HG03439 (cell line): ENCODE measurements around the gene NFIA.

Experiments used
- ATAC-seq: cut with Tn5 transposase; IDR thresholded peaks from one replicate; pipeline ENCODE4 v1.9.1; 2021; ENCODE audit warnings: mild to moderate bottlenecking, moderate library complexity; ENCODE audit not compliant: unreplicated experiment

The NFIA gene

DNA sequence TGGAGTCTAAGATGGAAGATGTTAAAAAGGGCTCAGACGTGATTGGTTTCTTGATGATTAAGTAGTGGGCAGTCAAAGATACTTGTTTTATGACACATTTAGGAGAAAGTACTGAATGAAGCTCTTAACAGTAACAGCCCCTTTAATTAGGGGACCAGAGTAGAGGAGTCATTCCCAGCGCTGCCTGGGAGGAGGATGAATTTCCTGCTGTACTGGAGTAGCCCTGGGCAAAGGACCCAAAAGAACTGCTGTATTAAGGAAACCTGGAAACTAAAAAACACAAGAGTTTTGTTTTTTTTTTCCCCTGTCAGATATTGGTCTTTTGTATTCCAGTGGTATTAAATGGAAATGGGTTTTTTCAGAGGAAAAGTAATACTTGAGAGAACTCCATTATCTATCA lies 126.5 kb downstream of the NFIA start:
- no peak for ATAC-seq

DNA sequence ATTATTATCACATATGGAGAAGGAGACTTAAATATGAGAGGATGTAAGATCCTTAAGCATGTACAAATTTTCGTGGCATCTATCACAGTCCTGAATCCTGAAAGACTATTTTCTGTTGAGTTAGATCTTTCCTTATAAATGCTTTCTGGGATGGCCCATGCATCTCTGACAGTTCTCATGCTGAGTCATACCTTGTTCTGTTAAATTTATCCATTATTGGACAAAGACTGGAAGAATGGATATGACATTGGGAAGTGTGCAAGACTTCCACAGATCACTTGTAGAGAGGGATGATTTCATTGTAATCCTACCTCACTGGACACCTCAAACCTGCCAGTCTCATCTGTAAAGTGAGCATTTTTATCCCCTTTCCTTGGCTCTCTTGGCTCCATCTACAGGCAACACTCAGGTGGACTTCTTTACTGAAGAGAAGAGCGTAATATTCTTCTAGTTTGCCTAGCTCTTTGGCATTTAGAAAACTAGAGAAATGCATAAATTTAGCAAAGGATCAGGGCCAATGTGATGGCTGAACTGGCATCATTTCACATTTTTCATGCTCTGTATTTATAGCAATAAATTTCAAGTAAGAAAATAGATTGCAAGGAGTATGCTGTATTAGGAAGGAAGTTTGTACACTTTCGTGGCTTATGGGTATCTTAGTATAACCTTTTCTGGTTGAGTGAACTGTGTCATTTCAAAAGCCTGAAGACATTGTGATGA lies 128.2 kb downstream of the NFIA start:
- ATAC-seq, result no peak

DNA sequence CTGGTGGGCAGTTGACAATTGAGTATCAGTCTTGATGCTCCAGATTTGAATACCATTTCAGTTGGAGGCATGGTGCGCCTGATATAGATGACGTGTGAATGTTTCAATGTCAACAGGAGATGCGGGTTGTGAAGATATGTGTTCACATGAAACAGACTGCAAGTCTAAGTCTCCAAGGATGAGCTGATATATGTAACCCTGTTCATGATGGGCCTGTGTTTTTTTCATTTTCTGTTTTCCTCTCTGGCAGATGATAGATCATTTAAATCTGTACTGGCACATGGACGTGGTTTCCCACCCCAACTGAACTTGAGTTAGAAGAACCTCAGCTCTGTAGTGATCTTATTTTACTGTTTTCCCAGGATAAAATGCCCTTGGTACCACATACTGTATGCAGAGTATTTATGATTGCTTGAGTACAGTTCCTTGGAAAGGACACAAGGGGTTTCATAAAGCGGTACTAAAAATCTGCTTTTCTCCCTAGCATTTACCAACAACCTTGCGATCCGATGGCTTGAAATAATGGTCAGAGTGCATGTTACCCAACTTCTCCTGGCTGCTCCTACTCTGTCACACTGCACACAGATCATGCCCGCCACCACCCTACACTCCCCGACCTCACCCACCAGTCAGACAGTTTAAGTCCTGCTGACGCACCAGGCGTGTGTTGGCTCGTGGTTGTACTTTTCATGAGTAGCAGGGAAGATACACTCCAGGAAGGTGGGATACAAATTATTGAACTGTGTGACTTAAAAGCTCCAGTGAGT lies 131.1 kb downstream of the NFIA start:
- ATAC-seq, result no peak

DNA sequence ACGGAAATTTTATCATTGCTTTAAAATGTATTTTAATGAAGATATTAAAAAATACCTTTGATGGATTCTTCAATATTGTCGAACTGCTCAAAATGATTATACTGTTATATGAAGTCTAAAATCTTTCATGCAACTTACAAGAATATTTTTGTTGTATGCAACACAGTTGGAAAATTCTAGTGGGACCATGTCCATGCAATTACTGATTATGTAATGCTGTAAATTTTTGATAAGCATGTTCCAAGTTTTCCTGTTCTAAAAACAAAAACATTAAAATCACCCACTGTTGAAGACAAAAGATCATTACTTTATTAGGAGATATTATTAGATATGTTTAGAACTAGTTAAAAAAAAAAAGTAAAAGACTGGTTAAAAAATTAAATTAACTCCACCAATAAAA lies 132.8 kb downstream of the NFIA start:
- ATAC-seq, result no peak

DNA sequence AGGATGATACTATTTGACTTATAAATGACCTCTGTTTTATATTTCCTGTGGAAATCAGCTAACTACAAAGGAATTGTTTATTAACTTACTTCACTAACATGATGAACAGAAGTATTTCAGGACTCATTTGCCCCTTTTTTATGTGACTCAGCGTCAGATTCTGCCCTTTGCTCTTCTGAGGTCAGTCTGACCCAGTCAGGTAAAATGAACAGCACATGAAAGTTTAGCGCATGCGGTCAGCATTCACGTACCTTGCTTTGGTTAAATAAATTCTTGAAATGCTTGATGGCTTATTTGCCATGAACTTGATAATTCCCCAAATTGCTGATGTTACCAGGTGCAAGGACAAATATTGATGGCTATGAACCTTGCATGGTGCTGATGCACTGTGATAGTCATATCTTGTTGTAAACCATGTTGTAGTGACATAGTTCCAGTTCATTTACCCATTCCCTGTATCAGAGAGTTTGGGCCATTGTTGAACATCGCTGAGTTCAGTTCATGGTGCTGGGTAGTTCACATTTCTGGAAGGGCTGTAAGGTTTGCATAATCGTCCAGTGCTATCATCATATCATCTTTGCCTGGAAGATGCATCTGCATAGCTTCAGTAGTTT lies 133.4 kb downstream of the NFIA start:
- ATAC-seq, result no peak

DNA sequence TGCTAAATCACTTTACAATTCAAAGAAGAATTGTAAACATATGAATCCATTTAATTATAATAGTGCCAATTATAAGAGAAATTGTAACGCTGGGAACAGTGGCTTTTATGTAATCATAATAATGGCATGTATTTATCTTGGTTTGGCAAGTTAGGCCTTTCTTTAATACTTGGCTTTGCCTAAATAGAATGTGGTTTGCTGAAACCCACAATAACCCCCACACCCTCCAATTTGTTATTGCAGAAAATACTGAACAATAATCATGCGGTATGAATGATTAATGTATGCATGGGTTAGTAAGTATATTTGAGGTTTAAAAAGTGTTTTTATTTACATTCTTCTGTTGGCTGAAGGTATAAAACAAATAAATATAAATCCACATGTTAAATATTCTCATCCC lies 138.2 kb downstream of the NFIA start:
- no peak for ATAC-seq

DNA sequence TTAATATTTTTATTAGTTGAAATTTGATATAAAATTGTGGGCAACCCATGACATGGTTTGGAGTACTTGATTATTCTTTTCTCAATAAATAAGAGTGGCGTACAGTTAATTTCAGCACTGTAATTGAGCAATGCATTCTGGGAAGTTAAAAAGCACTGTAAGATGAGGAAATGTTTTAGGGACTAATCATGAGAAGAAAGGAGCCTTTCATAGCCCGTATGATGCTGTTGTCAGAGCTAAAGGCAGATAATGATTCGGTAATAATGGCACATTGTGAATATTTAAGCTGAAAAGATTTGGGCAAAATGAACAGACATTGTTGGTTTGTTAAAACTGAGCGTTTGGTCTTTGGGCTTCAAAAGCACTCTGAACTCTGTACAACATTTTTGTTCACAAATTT lies 139.3 kb downstream of the NFIA start:
- no peak for ATAC-seq

DNA sequence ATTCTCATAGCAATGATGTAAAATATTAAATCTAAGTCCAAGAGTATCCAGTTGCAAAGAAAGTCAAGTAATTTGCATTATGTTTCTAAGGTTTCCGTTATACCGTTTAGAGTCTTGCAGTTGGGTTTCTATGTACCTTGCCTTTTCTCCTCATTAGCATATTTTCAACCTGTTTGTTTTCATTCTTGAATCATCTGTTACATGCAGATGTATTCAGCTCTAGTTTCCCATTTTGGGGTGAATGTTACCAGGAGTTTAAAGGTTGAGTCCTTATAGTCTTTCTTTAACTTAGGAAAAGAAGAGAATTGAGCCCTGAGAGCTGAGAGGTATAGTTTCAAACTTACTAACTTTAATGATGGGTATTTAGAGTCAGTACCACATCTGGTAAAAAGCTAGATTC lies 139.9 kb downstream of the NFIA start:
- no peak for ATAC-seq

DNA sequence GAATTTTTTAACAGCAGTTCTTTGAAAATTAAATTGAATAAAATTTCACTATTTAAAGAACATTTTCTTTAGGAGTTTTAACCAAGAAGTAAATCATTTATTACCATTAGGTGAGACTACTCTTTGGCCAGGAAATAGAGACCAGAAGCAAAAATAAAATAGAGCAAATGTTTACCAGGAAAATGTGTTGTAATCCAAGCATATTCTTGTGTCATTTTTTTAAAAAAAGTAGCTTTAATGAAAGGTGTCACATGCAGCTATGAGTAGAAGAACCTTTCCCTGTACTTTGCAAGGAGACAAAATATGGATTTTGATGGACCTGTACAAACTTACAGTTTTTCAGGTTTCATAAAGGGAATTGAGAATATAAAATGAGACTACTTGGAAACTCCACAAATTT lies 140.8 kb downstream of the NFIA start:
- ATAC-seq, result no peak

DNA sequence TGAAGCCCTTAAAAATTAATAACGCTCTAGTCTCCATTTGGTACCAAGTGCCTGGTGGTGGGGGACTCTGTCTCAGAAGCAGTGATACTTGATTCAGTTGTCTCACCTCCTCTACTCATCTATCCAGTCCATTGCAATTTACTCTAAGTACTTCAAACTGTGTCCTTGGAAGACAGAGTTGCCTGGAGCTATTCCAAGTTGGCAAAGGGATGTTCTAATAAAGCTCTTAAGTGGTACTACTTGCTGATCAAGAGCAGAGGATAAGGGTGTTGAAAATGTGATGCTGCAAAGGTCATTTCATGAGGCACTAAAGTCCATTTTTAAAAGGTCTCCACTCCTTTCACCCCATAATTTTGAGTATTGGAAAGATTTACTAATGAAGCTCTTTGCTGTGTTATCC lies 142.2 kb downstream of the NFIA start:
- no peak for ATAC-seq

DNA sequence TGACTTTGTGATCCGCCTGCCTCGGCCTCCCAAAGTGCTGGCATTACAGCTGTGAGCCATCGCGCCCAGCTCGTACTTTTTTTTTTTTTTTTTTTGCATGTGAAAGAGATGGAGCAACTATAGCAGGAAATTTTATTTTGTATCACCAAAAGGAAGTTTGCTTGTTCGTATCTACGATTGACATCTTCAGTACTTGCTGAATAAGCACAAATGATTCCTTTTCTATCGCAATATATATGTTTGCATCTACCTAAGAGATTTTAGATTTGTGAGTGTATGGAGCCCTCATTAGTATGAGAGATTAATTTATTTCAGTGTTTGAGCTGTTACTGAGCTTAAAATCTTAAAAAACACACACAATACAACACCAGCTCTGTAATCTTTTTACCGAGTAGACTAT lies 143.1 kb downstream of the NFIA start:
- no peak for ATAC-seq

DNA sequence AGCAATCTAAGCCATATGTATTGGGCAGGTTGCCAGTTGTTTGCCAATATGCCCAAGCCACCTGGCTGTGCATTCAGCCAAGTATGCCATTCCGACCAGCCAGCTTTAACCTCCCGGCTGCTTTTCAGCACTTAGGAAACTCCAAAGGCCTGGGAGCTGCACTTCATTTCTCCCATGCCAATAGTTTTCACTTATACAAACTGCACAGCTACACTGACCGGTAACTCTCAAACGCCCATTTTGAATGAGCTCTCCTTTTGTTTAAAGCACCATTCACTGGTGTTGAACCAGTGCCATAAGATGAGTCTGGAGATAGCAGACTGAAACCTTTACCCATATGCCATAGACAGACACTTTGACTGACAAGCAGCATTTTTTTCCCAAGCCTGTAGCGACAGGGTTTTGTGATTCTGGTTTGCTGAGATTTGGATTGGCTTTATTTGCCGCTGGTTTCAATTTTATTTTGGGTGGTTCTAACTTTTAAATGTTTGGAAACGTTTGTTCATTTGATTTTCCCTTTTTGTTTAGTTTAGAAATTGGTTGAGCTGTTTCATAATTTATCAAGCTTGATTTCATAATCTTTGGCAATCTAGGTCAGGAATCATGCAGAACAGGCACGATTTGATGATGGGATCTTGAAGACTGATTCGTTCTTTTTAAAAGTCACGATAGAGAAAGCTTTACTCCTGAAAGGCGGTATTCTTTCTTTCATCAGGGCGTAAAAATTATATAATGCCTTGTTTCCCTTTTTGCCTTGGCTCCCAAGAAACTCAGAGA lies 144.6 kb downstream of the NFIA start:
- no peak for ATAC-seq

DNA sequence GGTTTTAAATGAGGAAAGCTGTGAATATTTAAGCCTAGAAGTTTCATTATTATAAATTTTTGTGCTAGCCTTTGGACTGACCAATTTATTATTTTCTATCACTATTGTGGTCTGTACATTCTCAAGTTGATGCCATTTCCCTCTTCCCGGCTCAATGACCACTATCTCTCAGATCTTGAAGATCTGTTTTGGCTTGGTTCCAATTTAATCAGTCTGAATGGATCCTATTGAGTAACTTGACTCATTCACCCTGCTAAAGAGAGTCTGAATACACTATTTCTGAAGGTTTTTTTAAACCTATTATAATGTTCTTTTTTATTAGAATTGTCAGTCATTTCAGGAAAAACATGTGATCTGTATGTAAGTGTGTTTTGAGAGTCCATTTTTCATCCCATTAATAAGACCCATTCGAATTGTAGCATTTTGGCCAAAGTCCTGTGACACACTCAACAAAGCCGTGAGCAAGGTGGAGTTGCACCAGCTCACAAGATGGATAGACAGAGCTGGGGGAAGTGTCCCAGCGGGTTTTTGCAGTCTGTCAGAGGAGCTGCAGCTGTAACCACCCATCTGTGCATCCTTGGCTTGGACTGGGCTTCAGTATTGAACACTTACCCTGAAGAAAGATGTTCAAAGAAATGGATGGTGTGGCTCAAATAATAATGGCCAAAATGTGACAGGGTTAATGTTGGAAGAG lies 145.6 kb downstream of the NFIA start:
- no peak for ATAC-seq

DNA sequence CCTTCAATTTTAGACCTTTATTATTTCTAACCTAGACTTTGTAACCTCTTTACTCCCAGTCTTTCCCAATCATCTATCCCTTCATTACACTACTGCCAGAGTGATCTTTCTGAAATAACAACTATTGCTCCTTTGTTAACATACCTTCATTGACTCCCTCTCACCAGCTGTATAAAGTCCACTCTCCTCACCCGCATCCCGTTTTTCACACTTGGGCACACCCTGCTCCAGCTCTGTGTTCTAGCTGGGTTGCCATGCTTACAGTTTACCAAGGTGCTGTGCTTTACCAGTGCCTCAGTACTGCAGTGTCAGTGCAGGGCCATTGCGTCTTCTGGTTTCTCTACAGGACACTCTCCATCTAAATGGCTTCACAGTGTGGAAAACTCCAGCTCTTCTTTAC lies 148.2 kb downstream of the NFIA start:
- no peak for ATAC-seq

DNA sequence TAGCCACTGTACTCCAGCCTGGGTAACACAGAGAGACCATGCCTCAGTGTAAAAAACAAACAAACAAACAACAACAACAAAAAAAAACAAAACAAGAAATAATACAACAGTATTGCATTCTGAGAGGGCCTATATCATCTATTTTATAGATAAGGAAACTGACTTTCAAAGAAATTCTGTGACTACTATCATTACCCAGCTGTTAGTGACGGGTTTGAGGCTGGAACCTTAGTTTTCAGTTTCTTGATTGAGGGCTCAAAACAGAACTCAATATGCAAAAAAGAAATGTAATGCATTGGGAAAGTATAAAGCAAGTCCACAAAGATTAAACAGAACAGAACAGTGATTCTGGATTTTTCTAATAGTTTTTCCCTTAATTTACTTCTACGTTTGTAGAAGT lies 149.4 kb downstream of the NFIA start:
- ATAC-seq, result no peak

DNA sequence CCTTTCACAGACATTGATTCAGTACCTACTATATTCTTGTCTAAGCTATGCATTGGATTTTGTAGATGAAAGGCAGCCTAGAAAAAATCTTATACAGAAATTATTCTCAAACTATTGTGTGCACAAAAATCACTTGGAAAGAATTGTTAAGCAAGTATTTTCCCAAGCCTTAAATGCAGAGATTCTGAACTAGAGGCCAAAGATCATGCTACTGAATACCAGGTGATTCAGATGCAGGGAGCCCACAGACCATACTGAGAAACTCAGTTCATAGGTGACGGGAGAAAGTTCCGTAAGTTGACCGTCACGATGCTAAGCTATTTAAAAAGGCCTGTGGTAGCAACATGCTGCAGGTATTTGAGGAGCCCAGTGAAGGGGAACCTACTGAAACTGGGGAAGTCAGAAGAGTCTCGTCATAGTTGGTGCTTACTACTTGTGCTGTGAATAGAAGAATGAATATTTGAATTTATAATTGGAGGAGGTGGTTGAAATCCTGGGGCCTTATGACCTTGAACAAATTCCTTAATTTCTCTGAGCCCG lies 150.8 kb downstream of the NFIA start:
- ATAC-seq, result no peak

DNA sequence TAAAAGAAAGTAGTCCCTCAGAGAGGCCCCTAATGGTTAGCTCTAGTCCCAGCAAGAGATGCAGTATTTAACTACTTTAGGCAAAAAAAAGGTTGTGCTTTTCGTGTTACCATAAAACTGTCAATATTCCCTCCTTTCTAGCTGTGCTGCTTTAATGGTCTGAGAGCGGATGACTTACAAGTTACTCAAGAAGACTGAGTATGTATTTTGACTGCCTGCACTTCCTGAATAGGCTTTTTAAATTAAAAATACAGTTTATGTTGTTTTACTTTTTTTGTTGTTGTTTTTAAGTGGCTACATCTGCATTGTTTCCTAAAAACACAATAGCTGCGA lies 152.2 kb downstream of the NFIA start:
- no peak for ATAC-seq

DNA sequence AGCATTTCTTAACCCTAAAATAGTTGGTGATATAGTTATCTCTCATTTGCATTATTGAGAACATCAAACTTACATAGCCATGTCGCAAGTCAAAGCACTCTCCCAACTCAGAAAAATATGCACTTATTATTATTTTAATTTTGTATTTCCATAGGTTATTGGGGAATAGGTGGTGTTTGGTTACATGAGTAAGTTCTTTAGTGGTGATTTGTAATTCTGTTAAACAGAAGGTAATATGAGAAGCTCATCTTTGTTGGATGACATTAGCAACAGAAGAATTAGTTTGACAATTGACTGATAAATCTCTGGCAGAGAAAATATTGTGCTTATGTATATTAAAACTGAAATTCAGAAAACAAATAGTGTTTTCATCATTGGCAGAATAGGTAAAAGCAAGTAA lies 154.8 kb downstream of the NFIA start:
- no peak for ATAC-seq

DNA sequence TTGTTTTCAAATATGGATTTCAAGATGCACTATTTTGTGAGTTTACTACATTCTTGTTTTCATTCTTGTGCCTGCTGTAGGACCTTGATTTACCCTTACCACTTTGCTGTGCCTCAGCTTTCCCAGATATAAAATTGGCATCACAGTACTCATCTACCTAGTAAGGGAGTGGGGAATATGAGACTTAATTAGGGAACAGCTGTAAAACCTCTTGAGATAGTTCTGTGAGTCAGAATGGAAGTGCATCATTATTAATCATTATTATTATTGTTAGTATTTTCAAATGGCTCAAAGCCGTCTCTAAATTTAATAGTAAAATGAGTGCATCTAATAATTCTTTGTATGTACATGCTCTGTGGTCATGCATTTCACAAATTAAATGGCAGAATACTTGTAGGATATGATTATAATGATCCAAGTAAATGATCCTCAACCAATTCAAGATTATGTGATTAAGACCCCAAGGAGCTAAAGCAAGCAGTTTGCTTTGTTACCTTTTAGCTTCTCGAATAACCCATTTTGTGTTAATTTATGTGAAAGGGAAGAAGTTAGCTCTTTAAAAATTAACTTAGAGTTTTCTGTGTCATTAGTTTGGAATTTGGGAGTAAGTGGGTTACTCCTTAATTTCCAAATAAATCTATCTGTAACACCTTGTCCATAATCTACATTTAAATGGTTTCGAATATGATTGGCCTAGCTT lies 155.4 kb downstream of the NFIA start:
- ATAC-seq, result no peak

DNA sequence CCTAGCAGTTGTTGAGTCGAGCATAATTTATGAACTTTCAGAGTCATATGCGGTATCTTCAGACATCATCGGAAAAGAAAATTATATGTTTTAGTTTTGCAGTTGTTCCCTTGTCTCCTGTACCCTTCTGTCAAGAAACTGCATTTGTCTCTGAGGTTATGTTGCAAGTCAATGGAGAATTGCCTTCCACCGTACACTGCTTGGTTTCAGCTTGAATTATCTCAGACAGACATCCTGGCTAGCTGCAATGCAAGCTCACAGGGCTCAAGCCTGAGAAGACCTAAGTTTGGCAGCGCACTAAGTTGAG lies 156.0 kb downstream of the NFIA start:
- no peak for ATAC-seq
